ENCODE measurements around the gene THADA.
A peak's percentile ranks its signal among the peaks of the same experiment; 100 is the strongest.

Gene THADA

DNA sequence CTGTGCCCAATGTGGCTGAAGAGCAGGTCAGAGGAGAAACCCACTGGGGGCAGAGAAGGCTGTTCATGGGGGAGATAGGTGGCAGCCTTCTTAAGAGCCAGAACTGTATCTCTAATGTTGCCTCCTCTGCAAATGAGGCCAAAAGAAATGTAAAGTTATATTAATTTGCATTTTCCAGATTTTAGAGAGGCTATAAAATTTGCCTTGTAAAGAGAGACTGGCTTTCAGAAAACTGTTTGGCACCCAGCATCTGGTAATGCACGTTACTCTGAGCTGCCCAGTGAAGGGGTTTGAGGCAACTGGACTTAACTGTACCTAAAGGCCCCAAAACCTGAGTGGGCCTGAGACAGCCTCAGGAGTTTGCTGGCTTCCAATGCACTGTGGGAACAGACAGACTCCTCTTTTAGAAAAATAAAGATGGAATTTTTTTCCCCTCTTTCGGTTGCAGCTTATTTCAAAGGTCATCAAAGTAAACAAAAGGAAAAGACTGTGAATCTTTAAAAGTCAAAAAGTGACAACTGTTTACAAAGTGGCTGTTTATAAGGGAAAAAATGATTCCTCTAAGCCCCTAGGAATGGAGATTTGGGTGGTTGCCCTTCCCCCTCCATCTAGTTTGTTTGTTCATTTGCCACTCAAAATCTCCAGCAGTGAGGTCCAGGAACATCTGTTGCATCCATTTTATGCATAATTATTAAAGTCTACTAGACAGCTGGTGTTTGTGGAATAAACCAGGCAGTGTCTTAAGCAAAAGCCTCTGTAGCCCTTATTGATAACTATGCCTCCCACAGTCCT lies 237.2 kb downstream of the THADA start:
- TF ChIP-seq, protein P1, sequence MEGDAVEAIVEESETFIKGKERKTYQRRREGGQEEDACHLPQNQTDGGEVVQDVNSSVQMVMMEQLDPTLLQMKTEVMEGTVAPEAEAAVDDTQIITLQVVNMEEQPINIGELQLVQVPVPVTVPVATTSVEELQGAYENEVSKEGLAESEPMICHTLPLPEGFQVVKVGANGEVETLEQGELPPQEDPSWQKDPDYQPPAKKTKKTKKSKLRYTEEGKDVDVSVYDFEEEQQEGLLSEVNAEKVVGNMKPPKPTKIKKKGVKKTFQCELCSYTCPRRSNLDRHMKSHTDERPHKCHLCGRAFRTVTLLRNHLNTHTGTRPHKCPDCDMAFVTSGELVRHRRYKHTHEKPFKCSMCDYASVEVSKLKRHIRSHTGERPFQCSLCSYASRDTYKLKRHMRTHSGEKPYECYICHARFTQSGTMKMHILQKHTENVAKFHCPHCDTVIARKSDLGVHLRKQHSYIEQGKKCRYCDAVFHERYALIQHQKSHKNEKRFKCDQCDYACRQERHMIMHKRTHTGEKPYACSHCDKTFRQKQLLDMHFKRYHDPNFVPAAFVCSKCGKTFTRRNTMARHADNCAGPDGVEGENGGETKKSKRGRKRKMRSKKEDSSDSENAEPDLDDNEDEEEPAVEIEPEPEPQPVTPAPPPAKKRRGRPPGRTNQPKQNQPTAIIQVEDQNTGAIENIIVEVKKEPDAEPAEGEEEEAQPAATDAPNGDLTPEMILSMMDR (conservative IDR thresholded peaks at IDR 0.05; ENCODE audit: low read length): no peak
- H3K4me3 ChIP-seq (ENCODE audit: low read length): no peak overlapping the region
- DNase-seq (ENCODE audit: low read depth): no peak

DNA sequence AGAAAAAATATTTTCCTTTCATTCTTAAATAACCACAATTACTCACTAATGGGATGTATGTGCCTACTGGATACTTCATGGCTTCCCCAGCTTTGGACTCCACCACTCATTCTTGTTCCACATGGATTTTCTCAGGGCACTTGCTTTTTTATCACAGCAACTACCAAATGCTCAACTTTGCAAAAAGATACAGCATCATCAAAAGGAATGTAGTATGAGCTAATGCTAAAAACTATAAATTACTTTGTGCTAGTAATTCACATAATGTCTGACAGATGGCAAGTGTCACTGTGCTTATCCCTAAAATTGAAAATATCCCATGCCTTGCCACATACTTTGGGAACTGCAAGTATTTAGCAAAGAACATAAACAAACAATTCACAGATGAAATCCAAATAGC lies 239.1 kb downstream of the THADA start:
- TF ChIP-seq, protein P1 (conservative IDR thresholded peaks at IDR 0.05; ENCODE audit: low read length): no peak
- no peak overlapping the region for H3K4me3 ChIP-seq (ENCODE audit: low read length)
- DNase-seq (ENCODE audit: low read depth): peak; percentile 56

DNA sequence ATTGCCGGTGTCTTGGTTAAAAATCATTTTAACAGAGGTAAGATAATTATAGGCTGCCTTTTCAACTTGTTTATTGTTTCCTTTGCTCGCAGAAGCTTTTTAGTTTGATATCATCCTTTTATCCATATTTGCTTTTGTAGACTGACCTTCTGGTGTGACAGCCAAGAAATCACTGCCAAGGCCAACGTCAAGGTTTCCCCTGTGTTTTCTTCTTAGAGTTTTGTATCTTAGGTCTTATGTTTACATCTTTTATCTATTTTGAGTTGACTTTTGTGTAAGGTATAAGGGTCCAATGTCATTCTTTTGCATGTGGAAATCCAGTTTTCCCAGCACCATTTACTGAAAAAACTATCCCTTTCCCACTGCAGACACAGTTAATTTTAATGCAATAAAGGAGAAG lies 240.4 kb downstream of the THADA start:
- no peak overlapping the region for H3K4me3 ChIP-seq (ENCODE audit: low read length)
- no peak for DNase-seq (ENCODE audit: low read depth)
- TF ChIP-seq, protein P1 (conservative IDR thresholded peaks at IDR 0.05; ENCODE audit: low read length): no peak

DNA sequence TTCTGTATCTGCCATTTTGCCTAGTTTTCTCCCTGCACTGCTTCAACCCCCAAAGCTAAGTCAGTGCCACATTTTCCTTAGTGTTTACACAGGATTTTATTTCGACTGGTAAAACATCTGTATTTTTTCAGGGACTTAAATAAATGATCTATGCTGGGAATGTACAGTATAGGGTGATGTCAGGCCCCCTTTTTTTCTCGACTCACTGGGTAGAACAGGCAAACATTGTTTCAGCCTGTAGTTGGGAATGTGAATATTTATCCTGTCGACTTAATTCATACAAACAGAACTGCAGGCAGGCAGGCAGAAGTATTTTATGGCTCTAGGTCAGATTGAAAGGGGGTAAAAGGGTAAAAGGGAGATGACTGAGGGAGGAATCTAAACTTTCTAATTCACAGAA lies 245.9 kb downstream of the THADA start:
- no peak overlapping the region for H3K4me3 ChIP-seq (ENCODE audit: low read length)
- TF ChIP-seq, protein P1 (conservative IDR thresholded peaks at IDR 0.05; ENCODE audit: low read length): no peak
- DNase-seq (ENCODE audit: low read depth): no peak

DNA sequence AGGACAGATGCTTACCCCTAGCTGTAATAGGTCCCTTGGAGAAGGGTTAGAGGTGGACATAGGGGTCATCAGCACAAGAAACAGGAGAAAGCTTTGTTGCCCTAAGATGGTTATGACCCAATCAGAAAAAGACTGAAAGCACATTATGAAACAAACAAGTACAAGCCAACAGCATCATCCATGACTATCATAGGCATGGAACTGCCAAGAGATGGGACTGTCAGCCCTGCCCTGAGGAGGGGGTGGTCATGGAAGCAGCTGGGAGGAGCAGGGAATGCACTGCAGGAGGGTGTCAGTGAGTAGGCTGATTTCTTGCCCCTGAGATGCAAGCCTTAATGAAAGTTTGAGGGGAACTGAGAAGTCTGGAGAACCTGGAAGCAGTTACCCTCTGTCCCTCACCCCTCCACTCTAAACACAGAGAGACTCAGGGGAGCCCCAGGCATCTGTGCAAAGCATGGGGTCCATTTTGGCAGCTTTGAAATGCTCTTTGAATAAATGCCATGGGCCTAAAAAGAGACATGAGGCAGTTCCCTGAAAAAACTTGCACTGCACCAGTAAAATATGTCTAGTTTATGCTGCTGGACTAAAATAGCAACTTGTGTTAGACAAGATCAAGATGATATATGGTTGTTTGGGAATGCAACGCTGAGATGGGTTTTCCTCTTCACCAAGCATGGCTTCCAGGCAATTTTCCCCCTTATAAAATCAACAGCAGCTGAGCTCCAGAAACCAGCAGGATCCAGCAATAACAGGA lies 246.8 kb downstream of the THADA start:
- TF ChIP-seq, protein P1 (conservative IDR thresholded peaks at IDR 0.05; ENCODE audit: low read length): no peak
- DNase-seq (ENCODE audit: low read depth): peak; percentile 79
- no peak overlapping the region for H3K4me3 ChIP-seq (ENCODE audit: low read length)

DNA sequence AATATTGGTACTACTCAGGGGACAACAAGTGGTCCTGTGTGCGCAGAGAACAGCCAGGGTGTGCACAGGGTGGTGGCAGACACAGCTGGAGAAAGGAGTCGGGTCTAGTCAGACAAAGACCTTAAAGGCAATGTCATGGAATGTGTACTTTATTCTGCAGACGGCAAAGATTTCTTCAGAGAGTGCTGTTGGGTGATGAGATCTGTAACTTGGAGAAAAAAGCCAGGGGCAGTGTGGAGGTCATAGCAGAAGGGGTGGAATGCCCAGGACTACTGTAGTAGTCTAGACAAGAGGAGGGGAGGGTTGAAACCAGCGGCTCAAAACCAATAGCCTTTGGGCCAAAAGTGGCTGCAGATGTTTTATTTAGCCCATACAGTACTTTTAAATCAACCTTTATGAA lies 248.1 kb downstream of the THADA start:
- DNase-seq (ENCODE audit: low read depth): no peak
- H3K4me3 ChIP-seq (ENCODE audit: low read length): no peak overlapping the region

More for the DNA sequence above, 248.1 kb downstream of the THADA start:
- TF ChIP-seq, protein P1 (conservative IDR thresholded peaks at IDR 0.05; ENCODE audit: low read length): no peak

Data from AG10803 (cell line).